PC-9 (cell line): ENCODE results near the gene NARS2.

ENCODE experiments used
- CTCF ChIP-seq: fragments of 200-600 bp; sonication (generic); conservative IDR thresholded peaks from 2 replicates; pipeline ENCODE4 v1.6.1; 2017; ENCODE audit warnings: mixed run types, antibody characterized with exemption, mild to moderate bottlenecking, moderate library complexity
- EZH2 ChIP-seq: fragments of 200-600 bp; sonication (generic); IDR thresholded peaks from 2 replicates; pipeline ENCODE4 v1.8.0; 2017; ENCODE audit warnings: antibody characterized with exemption, low read depth

DNA sequence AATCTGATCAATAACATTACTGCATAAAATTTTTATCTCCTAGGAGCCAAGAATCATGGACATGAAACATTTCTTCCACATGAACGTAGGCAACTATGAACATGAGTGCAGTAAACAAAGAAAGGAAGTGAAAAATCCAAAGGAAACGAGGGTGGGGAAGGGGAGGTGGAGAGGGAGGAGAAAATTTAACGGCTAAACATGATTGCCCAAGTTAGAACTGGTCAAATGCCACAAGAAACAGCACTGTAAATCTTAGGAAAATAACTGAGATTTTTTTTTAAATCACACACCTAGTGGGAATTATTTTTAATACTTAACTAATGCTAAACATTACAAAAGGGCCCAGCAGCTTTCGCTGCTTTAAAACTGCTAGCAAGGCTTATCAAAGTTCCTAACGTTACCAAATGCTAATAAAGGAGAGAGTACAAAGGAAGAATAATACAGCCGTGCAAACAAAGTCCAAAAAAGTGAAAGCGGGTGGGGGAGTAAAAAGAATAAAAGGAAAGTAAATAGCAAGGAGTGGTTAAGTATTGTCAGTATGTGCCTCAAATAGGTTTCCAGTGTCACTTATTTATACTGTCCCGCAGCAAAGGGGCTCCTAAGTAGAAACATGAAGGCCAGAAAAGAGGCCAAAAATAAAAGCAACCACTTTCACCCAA, 13.7 kb downstream of the NARS2 start:
- no peak for TF ChIP-seq CTCF
- TF ChIP-seq EZH2, result no peak
